NCI-H146 (cell line): ENCODE measurements around the gene PARP16.
A peak's percentile ranks its signal among the peaks of the same experiment; 100 is the strongest.

Experiments used
- DNase-seq: peaks from one replicate; lab custom pipeline; 2025; lab: John Stamatoyannopoulos, UW

The PARP16 gene

GRCh38 chr15:65311760-65312159, 25.1 kb upstream of the PARP16 start:
- DNase-seq, result no peak

- no peak for DNase-seq
Measured at GRCh38 chr15:65310431-65311137, 23.9 kb upstream of the PARP16 start.

- DNase-seq, result no peak
Measured at GRCh38 chr15:65309882-65310418, 23.3 kb upstream of the PARP16 start.

- DNase-seq, result no peak
Measured at GRCh38 chr15:65307978-65308377, 21.3 kb upstream of the PARP16 start.

- DNase-seq, result peak; percentile 8
Measured at GRCh38 chr15:65306551-65306950, 19.9 kb upstream of the PARP16 start.

- DNase-seq, result no peak
Measured at GRCh38 chr15:65305776-65306175, 19.1 kb upstream of the PARP16 start.

- DNase-seq, result no peak
Measured at GRCh38 chr15:65305150-65305758, 18.6 kb upstream of the PARP16 start.

- DNase-seq, result peak; percentile 87
Measured at GRCh38 chr15:65304381-65305149, 17.9 kb upstream of the PARP16 start, which contains the start of gene RNU5B-1. TSS of gene RNU5B-1 (plus strand) at chr15:65304677.

GRCh38 chr15:65303687-65304380, 17.2 kb upstream of the PARP16 start:
- peak; percentile 42 for DNase-seq

GRCh38 chr15:65302061-65302460, 15.4 kb upstream of the PARP16 start:
- no peak for DNase-seq

GRCh38 chr15:65300924-65301441, 14.3 kb upstream of the PARP16 start:
- no peak for DNase-seq

GRCh38 chr15:65298731-65299130, 12.0 kb upstream of the PARP16 start:
- DNase-seq, result no peak

GRCh38 chr15:65292938-65293518, 6.3 kb upstream of the PARP16 start:
- peak; percentile 10 for DNase-seq

GRCh38 chr15:65290228-65290627, 3.5 kb upstream of the PARP16 start:
- no peak for DNase-seq

GRCh38 chr15:65289261-65289854, 2.7 kb upstream of the PARP16 start:
- no peak for DNase-seq

- DNase-seq, result no peak
Measured at GRCh38 chr15:65287520-65287855, 805 bp upstream of the PARP16 start.

GRCh38 chr15:65286069-65286703, 497 bp downstream of the PARP16 start:
- DNase-seq, result no peak

GRCh38 chr15:65285291-65286068, 1.2 kb downstream of the PARP16 start:
- DNase-seq, result no peak

- DNase-seq, result no peak
Measured at GRCh38 chr15:65278480-65278879, 8.2 kb downstream of the PARP16 start.

- DNase-seq, result no peak
Measured at GRCh38 chr15:65277015-65277414, 9.7 kb downstream of the PARP16 start.
